Measurements from ENCODE around the gene STAC3.
"Not testable (repeated sequence)": the region's sequence is repeated elsewhere in the genome, so short reads cannot be mapped to it uniquely, and the experiment has no call there.

The STAC3 gene

GRCh38 chr12:57250956-57251355 is at the start of gene STAC3:
STAC3 (minus strand) TSS chr12:57251187; CDS start chr12:57249636, 1,551 bp downstream.
- DNase-seq = no peak

GRCh38 chr12:57299514-57300016 is 48.6 kb upstream of the STAC3 start:
- no peak for DNase-seq

DNA sequence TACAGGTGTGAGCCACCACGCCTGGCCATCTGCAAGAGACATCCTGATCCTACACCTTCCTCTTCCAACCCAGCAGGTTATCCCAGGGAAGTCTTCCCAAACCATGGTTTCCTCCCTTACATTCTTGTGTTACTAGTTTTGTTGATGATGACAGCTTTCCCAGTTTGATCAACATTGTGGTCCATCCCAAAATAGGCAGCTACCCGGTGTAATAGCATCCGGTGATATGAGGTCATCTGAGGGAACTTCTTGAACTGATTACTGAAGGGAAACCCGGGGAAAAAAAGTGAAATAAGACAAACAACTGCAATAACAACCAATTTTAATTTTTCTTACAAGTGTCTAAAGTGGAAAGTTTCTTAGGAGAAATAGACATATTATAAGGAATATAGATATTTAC is 45.3 kb upstream of the STAC3 start:
- DNase-seq = no peak

GRCh38 chr12:57282073-57282472 is 31.1 kb upstream of the STAC3 start:
- not testable (repeated sequence) for DNase-seq

- peak; percentile 69 to 79 for DNase-seq
Observed at GRCh38 chr12:57280211-57281062, 29.4 kb upstream of the STAC3 start.

- DNase-seq = no peak
Observed at GRCh38 chr12:57278465-57279381, 27.7 kb upstream of the STAC3 start.

GRCh38 chr12:57276935-57277563 is 26.1 kb upstream of the STAC3 start:
- DNase-seq = peak; percentile 21 to 32

DNA sequence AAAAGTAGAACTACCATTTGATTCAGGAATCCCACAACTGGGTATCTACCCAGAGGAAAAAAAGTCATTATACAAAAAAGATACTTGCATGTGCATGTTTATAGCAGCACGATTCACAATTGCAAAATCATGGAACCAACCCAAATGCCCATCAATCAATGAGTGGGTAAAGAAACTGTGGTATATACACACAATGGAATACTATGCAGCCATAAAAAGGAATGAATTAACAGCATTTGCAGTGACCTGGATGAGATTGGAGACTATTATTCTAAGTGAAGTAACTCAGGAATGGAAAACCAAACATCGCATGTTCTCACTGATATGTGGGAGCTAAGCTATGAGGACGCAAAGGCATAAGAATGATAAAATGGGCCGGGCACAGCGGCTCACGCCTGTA is 25.2 kb upstream of the STAC3 start:
- DNase-seq = not testable (repeated sequence)

DNA sequence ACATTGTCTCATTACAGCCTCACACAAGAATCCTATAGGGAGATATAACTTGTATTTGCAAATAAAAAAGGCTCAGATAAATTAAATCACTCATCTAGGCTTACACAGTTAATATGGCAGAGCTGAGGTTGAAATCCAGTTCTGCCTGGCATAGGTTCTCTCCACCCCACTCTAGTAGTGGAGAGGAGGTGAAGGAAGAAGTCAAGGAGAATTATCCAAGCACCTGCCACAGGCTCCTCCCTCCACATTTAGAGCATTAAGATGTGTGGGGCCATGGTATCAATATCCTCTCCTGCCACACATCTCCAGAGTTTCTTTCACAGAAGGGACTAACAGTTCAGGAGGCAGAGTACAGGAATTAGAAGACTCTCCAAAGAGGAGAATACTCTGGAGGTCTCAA is 22.5 kb upstream of the STAC3 start:
- no peak for DNase-seq

- DNase-seq = no peak
Observed at GRCh38 chr12:57272337-57273151, 21.6 kb upstream of the STAC3 start.

- no peak for DNase-seq
Observed at GRCh38 chr12:57270966-57271470, 20.0 kb upstream of the STAC3 start.

DNA sequence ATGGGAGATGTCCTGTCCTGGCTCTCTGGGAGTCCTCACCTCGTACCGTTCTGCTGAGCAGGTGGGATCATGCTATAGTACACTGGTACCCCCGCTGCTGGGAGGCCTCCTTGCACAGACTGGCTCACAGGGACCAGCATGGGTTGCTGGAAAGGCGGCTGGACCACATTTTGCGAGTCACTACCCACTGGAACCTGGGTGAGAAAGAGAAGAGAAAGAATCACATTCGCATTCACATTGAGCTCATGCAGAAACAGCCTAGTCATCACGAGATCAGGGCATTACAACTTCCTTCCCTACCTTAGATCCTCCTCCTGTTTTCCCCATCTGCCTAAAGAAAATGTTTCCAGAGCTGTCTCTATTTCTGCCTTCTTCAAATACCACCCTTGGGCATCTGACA is 17.3 kb upstream of the STAC3 start:
- DNase-seq = peak; percentile 41 to 51

- no peak for DNase-seq
Observed at GRCh38 chr12:57266681-57267080, 15.7 kb upstream of the STAC3 start.

DNA sequence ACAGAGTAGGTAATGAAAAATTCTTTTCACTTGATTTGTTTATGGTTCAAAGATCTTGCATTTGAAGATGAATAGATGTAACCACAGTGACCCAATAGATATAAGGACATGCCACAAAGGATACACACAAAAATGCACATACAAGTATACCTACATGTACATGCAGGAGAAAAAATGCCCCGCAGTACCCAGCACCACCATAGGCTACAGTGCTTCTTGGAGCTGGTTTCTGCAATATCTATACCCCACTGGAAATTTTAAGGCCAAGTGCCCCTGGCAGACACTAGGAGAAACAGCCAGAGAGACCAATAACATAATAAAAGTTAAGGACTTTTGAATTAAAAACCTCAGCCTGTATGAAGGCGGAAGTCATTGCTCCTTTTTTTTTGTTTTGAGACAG is 12.1 kb upstream of the STAC3 start:
- no peak for DNase-seq

DNA sequence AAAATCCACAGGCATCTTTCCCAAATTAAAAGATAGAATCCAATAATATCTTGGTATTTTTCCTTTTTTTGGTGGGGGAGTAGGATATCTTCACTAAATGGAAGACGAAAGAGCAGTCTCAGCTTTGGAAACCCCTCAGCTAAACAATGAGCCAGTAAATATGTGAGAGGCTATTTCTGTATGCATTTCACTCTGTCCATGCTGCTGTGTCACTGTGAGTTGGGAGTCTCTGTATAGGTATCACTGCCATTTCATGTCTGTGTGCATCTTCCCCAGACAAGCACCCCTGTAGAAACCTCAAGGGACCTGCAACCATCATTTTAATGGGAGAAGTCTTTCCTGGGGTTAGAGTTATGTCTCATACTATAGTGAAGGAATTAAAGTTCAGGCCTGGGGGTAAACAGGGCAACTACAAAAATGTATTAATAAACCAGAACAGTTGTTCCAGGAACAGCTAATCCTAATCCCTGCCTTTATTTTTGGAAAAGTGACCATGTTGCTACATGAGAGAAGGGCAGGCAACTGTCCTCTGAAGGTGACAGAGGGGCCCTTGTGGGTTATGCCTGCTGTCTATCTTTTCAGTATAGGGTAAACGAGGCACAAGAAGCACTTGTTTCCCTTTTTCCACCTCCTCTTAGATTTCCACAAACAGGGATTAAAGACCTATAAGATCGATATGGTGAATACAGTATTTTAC is 11.3 kb upstream of the STAC3 start:
- no peak for DNase-seq

- no peak for DNase-seq
Observed at GRCh38 chr12:57261428-57261865, 10.5 kb upstream of the STAC3 start.

GRCh38 chr12:57260366-57260765 is 9.4 kb upstream of the STAC3 start:
- no peak for DNase-seq

DNA sequence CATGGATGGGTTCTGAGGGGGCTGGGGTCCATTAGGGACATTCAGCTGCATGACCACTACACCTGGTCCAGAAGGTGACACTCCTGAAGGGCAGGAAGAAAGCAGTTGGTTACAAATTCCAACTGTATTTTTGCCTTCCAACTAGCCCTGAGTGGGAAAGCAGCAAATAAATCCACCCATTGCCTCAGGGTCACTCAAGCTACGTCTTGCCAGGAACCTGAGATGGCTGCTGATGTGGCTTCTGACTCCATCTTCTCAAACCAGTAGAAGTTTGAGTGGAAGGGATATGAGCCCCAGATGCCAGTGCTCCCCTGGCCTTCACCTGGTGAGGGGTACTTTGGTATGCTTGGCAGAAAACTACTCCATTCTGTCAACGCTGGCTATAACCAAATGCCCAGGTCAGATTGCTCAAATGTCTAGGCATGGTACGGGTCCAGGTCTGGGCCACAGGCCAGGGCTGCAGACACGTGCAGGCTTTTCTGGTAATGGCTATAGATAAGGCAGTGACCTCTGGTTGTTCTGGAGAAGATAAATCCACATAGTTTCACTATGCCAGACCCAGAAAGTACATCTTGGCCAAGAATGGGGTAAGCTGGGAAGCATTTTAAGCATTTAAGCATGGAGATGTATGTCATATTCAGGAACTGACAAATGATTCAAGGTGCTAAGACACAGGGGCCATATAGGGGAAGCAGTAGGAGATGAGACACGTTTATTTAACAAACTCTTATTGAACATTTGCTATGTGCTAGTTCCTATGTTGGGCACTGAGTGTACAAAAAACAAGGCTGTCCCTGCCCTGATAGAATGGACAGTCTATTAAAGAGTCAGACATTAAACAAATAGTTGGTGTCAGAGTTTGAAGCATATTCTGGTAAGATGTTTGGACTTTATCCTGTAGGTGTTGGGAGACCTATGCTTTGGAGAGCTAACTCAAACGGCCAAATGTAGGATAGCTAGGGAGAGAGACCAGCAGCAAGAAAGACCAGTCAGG is 8.3 kb upstream of the STAC3 start:
- no peak for DNase-seq

DNA sequence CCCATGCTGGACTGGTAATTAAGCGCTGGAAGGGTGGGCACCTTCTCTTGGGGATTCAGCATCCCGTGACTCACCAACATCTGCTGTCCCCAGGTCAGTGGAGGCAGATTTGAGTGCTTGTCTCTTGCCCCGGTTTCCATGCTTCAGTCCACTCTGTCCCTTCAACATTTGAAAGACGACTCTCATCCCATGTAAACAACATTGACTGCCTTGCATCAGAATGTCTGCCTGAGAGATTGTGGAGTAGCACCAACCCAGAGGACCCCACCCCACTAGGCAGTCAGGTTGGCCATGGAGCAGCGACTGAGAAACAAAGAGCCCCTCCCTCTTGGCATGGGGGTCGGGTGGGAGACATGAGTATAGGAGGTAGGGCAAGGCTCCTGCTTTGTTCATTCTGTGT is 4.9 kb upstream of the STAC3 start:
- no peak for DNase-seq
